Spleen (tissue), 7 donors: Measurements from ENCODE around the gene WASHC2C.
"Not testable (repeated sequence)": the region's sequence is repeated elsewhere in the genome, so short reads cannot be mapped to it uniquely, and the experiment has no call there.

ENCODE experiments used
- POLR2AphosphoS5 ChIP-seq, 3 donors: sonication (generic); formaldehyde crosslinking; IDR thresholded peaks; one replicate each; pipeline ENCODE4 v1.5.1; 2017; ENCODE audit warnings: antibody characterized with exemption in 3 of 3
- TF ChIP-seq, protein P1 (sequence below), 11 experiments: fragments of 200-600 bp in 7 of 11; fragments of 450-650 bp in 4 of 11; sonication (generic) in 4 of 11; IDR thresholded peaks in 8 of 11; conservative IDR thresholded peaks in 3 of 11; 1 replicate in 7 of 11; 2 replicates in 4 of 11; pipeline versions ENCODE4 v1.4.0 to v1.8.0; 2016 to 2021; ENCODE audit warnings: antibody characterized with exemption in 11 of 11, inconsistent platforms in 4 of 11, mild to moderate bottlenecking in 1 of 11
- donor health status: DM: no; HTN: no; CAD: no; lungs with moderate emphysema.
- donor health status: DM: no; HTN: no; CAD: no.
- donor health status: DM: no; HTN: no; CAD: no.

DNA sequence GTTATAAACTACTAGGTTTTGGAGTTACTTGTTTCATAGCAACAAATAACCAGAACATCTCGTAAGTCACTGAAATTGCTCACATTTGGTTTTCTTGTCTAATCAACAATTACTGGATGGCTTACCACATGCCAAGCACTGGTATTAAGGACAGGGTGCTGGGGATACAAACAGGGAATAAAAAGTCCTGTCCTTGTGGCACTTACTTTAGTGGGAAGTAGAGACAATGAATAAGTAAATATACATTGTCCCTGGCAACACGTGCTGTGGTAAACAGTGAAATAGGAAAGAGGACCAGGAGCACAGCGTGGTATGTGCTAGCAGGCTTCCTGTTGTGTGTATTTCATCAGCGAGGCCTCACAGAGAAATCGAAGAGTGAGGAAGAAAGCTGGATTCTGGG lies 15.8 kb upstream of the WASHC2C start:
- TF ChIP-seq POLR2AphosphoS5 (IDR thresholded peaks at IDR 0.05): not testable (repeated sequence)
- TF ChIP-seq, protein P1, sequence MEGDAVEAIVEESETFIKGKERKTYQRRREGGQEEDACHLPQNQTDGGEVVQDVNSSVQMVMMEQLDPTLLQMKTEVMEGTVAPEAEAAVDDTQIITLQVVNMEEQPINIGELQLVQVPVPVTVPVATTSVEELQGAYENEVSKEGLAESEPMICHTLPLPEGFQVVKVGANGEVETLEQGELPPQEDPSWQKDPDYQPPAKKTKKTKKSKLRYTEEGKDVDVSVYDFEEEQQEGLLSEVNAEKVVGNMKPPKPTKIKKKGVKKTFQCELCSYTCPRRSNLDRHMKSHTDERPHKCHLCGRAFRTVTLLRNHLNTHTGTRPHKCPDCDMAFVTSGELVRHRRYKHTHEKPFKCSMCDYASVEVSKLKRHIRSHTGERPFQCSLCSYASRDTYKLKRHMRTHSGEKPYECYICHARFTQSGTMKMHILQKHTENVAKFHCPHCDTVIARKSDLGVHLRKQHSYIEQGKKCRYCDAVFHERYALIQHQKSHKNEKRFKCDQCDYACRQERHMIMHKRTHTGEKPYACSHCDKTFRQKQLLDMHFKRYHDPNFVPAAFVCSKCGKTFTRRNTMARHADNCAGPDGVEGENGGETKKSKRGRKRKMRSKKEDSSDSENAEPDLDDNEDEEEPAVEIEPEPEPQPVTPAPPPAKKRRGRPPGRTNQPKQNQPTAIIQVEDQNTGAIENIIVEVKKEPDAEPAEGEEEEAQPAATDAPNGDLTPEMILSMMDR (IDR thresholded peaks at IDR 0.05 in 8 of 11, conservative IDR thresholded peaks at IDR 0.05 in 3 of 11): not testable (repeated sequence)
